OCI-LY7 (cell line): ENCODE data around the gene FARP2.

Experiments
- EZH2phosphoT487 ChIP-seq: fragments of 200-600 bp; sonication (generic); IDR thresholded peaks from 2 replicates; pipeline ENCODE4 v1.6.1; 2018; ENCODE audit warnings: low read depth, borderline replicate concordance, mild to moderate bottlenecking, mixed run types, antibody characterized with exemption, low read length, moderate library complexity, mixed read lengths
- TF ChIP-seq, protein P1 (sequence below): fragments of 200-600 bp; sonication (generic); conservative IDR thresholded peaks from 2 replicates; pipeline ENCODE4 v1.5.1; 2014; ENCODE audit warnings: mild to moderate bottlenecking, antibody characterized with exemption, low read length, moderate library complexity, mixed read lengths

DNA sequence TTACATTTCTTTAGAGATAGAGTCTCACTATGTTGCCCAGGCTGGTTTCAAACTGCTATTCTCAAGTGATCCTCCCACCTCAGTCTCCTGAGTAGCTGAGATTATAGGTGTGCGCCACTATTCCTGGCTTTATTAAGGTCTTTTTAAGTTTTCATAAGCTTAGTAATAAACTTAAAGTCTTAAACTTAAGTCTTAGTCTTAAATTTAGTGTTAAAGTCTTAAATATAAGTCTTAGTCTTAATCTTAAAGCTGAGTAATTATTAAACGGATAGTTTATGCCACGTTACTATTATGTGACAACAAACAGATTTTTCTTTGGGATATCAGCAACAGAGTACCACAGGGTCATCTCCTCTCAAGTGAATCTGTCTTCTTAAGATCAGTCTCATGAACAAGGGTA, 12.6 kb downstream of the FARP2 start:
- TF ChIP-seq, protein P1, sequence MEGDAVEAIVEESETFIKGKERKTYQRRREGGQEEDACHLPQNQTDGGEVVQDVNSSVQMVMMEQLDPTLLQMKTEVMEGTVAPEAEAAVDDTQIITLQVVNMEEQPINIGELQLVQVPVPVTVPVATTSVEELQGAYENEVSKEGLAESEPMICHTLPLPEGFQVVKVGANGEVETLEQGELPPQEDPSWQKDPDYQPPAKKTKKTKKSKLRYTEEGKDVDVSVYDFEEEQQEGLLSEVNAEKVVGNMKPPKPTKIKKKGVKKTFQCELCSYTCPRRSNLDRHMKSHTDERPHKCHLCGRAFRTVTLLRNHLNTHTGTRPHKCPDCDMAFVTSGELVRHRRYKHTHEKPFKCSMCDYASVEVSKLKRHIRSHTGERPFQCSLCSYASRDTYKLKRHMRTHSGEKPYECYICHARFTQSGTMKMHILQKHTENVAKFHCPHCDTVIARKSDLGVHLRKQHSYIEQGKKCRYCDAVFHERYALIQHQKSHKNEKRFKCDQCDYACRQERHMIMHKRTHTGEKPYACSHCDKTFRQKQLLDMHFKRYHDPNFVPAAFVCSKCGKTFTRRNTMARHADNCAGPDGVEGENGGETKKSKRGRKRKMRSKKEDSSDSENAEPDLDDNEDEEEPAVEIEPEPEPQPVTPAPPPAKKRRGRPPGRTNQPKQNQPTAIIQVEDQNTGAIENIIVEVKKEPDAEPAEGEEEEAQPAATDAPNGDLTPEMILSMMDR = no peak
- TF ChIP-seq EZH2phosphoT487 = no peak
